ENCODE measurements around the gene RERE.
"Not testable (repeated sequence)": the region's sequence is repeated elsewhere in the genome, so short reads cannot be mapped to it uniquely, and the experiment has no call there.

RERE gene

DNA sequence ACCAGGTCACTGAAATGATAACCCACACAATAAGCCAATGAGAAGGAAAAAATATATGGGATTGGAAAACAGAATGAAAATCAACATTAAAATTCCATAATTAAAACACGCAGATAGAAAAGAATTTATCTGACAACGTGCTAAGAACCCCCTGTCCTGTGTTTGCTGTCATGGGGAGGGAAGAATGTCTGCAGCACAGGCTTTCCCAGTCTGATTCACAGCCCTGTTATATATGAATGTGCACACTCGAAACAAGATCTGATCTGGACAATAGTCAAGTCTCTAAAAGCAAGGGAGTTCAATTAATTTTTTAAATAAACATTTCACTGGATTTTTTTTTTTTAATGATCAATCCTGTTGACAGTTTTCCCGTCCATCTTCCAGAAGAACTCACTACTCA lies 220.0 kb downstream of the RERE start:
- Histone ChIP-seq H3K36me3 (ENCODE audit: control insufficient read depth, low read length) (0 out of 2 replicates have a peak, but pooled peaks cover 2% of the 10 kb centered on the region), H3K4me3 (ENCODE audit: low read length) (no peak overlapping the region), H3K27me3 (ENCODE audit: control insufficient read depth, low read length) (no peaks in the 10 kb centered on the region), H3K4me2 (ENCODE audit: low read length) (no peak overlapping the region), H3K9me2 (replicated peaks; ENCODE audit: control insufficient read depth, low read length) (no peaks in the 10 kb centered on the region), H3K4me1 (ENCODE audit: control insufficient read depth, low read length) (no peaks in the 10 kb centered on the region), H3F3A (ENCODE audit: control insufficient read depth, insufficient read depth) (no peaks in the 10 kb centered on the region), H3K9me3 (ENCODE audit: control insufficient read depth, insufficient read depth, low read length) (no peaks in the 10 kb centered on the region), H4K20me1 (ENCODE audit: control insufficient read depth, insufficient read depth, low read depth, low read length) (no peaks in the 10 kb centered on the region), H3K79me2 (ENCODE audit: control insufficient read depth, low read length) (no peaks in the 10 kb centered on the region), H3K27ac (ENCODE audit: low read depth, low read length) (no peak overlapping the region)
- TF ChIP-seq EZH2phosphoT487 (IDR thresholded peaks at IDR 0.05; ENCODE audit: borderline replicate concordance, low read length) = no peak
- TF ChIP-seq, protein P1, sequence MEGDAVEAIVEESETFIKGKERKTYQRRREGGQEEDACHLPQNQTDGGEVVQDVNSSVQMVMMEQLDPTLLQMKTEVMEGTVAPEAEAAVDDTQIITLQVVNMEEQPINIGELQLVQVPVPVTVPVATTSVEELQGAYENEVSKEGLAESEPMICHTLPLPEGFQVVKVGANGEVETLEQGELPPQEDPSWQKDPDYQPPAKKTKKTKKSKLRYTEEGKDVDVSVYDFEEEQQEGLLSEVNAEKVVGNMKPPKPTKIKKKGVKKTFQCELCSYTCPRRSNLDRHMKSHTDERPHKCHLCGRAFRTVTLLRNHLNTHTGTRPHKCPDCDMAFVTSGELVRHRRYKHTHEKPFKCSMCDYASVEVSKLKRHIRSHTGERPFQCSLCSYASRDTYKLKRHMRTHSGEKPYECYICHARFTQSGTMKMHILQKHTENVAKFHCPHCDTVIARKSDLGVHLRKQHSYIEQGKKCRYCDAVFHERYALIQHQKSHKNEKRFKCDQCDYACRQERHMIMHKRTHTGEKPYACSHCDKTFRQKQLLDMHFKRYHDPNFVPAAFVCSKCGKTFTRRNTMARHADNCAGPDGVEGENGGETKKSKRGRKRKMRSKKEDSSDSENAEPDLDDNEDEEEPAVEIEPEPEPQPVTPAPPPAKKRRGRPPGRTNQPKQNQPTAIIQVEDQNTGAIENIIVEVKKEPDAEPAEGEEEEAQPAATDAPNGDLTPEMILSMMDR (IDR thresholded peaks at IDR 0.05; ENCODE audit: low read depth, low read length, poor library complexity, severe bottlenecking) = no peak

DNA sequence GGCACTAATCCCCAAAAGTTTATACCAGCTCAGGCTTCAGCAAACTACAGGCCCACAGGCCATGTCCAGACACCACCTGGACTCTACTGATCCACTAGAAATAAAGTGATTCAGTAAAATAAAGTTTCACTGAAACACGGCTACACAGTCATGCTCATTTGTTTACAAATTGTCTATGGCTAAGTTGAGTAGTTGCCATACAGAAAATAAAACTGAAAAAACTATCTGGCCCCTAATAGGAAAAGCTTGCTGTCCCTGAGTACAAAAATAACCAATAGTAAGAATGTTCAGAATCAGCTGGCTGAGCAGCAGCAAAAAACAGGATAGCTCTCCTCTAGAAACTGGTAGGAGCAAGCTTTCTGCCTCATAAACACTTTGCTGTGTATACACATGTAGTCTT lies 221.5 kb downstream of the RERE start:
- Histone ChIP-seq H3K4me2 (ENCODE audit: low read length) (no peak overlapping the region), H3K4me1 (ENCODE audit: control insufficient read depth, low read length) (no peaks in the 10 kb centered on the region), H3K27ac (ENCODE audit: low read depth, low read length) (no peak overlapping the region), H3K9me2 (replicated peaks; ENCODE audit: control insufficient read depth, low read length) (no peaks in the 10 kb centered on the region), H3F3A (ENCODE audit: control insufficient read depth, insufficient read depth) (no peaks in the 10 kb centered on the region), H3K9me3 (ENCODE audit: control insufficient read depth, insufficient read depth, low read length) (no peaks in the 10 kb centered on the region), H4K20me1 (ENCODE audit: control insufficient read depth, insufficient read depth, low read depth, low read length) (0 out of 2 replicates have a peak, but pooled peaks cover 2% of the 10 kb centered on the region), H3K27me3 (ENCODE audit: control insufficient read depth, low read length) (no peaks in the 10 kb centered on the region), H3K4me3 (ENCODE audit: low read length) (no peak overlapping the region), H3K79me2 (ENCODE audit: control insufficient read depth, low read length) (0 out of 2 replicates have a peak, but pooled peaks cover 3% of the 10 kb centered on the region), H3K36me3 (ENCODE audit: control insufficient read depth, low read length) (0 out of 2 replicates have a peak, but pooled peaks cover 2% of the 10 kb centered on the region)
- TF ChIP-seq, protein P1 (IDR thresholded peaks at IDR 0.05; ENCODE audit: low read depth, low read length, poor library complexity, severe bottlenecking) = no peak
- no peak for TF ChIP-seq EZH2phosphoT487 (IDR thresholded peaks at IDR 0.05; ENCODE audit: borderline replicate concordance, low read length)

DNA sequence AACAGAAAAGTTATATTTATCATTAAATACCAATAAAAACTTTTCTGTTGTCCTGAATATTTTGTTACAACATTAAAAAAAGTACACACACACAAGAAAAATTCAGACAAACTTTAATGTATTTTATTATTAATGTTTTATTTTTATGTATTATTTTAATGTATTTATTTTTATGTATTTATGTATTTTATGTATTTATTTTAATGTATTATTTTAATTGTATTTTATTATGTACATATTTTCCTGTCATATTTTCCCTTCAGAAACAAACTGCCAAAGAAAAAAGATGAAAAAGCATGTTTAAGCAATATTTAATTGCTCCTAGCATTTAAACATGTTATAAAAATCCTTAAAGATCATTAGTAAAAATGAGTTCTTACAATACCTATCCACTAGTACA lies 222.1 kb downstream of the RERE start:
- Histone ChIP-seq H4K20me1 (ENCODE audit: control insufficient read depth, insufficient read depth, low read depth, low read length) (0 out of 2 replicates have a peak, but pooled peaks cover 2% of the 10 kb centered on the region), H3K9me2 (replicated peaks; ENCODE audit: control insufficient read depth, low read length) (no peaks in the 10 kb centered on the region), H3K4me1 (ENCODE audit: control insufficient read depth, low read length) (no peaks in the 10 kb centered on the region), H3K9me3 (ENCODE audit: control insufficient read depth, insufficient read depth, low read length) (no peaks in the 10 kb centered on the region), H3K27me3 (ENCODE audit: control insufficient read depth, low read length) (no peaks in the 10 kb centered on the region), H3K4me2 (ENCODE audit: low read length) (no peak overlapping the region), H3K79me2 (ENCODE audit: control insufficient read depth, low read length) (0 out of 2 replicates have a peak, but pooled peaks cover 3% of the 10 kb centered on the region), H3K4me3 (ENCODE audit: low read length) (no peak overlapping the region), H3K27ac (ENCODE audit: low read depth, low read length) (no peak overlapping the region), H3K36me3 (ENCODE audit: control insufficient read depth, low read length) (0 out of 2 replicates have a peak, but pooled peaks cover 2% of the 10 kb centered on the region), H3F3A (ENCODE audit: control insufficient read depth, insufficient read depth) (no peaks in the 10 kb centered on the region)
- TF ChIP-seq, protein P1 (IDR thresholded peaks at IDR 0.05; ENCODE audit: low read depth, low read length, poor library complexity, severe bottlenecking) = no peak
- no peak for TF ChIP-seq EZH2phosphoT487 (IDR thresholded peaks at IDR 0.05; ENCODE audit: borderline replicate concordance, low read length)

DNA sequence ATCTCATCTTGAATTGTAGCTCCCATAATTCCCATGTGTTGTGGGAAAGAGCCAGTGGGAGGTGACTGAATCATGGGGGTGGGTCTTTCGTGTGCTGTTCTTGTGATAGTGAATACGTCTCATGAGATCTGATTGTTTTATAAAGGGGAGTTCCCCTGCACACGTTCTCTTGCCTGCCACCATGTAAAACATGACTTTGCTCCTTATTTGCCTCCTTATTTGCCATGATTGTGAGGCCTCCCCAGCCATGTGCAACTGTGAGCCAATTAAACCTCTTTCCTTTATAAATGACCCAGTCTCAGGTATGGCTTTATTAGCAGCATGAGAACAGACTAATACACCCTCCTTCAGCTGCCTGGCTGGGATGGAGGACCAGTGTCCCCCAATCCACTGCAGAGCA lies 224.1 kb downstream of the RERE start:
- not testable (repeated sequence) for H4K20me1 ChIP-seq (ENCODE audit: control insufficient read depth, insufficient read depth, low read depth, low read length); H3K9me2 ChIP-seq (replicated peaks; ENCODE audit: control insufficient read depth, low read length); H3K27me3 ChIP-seq (ENCODE audit: control insufficient read depth, low read length); H3K9me3 ChIP-seq (ENCODE audit: control insufficient read depth, insufficient read depth, low read length); H3K79me2 ChIP-seq (ENCODE audit: control insufficient read depth, low read length); H3K4me3 ChIP-seq (ENCODE audit: low read length); H3K36me3 ChIP-seq (ENCODE audit: control insufficient read depth, low read length); H3K4me1 ChIP-seq (ENCODE audit: control insufficient read depth, low read length); H3K27ac ChIP-seq (ENCODE audit: low read depth, low read length); H3F3A ChIP-seq (ENCODE audit: control insufficient read depth, insufficient read depth); H3K4me2 ChIP-seq (ENCODE audit: low read length)
